A673 (cell line): ENCODE data around the gene VPS52. TPM values are rescaled to one million over a fixed set of nuclear protein-coding genes. Genes with fewer than 3 reads are reported as not detected.
"Not testable (repeated sequence)": the region's sequence is repeated elsewhere in the genome, so short reads cannot be mapped to it uniquely, and the experiment has no call there.

Experiments used
- BruUV-seq: library from RNA; stranded (reverse); fragments of 400-500 nt; replicated peaks from 2 replicates; lab custom pipeline; 2021; lab: Mats Ljungman, UMichigan
- CTCF ChIA-PET: fragments of 300-600 bp; sonication (Branson Sonifier 250); formaldehyde crosslinking; loops from one replicate; lab custom pipeline; 2022; ENCODE audit warnings: antibody characterized with exemption; lab: Charles Lee
- POLR2A ChIA-PET: fragments of 300-600 bp; sonication (Branson Sonifier 250); formaldehyde crosslinking; loops from one replicate; lab custom pipeline; 2022; ENCODE audit warnings: antibody characterized with exemption; ENCODE audit not compliant: low non-redundant PET; lab: Charles Lee
- DNase-seq: peaks from one replicate; pipeline ENCODE4 v3.0.0-alpha.2; 2015; ENCODE audit warnings: low spot score
- H3K27ac ChIP-seq: fragments of 200-600 bp; sonication (generic); 2 replicates; pipeline ENCODE4 v1.5.1; 2016; ENCODE audit warnings: mixed run types, low read depth, mild to moderate bottlenecking, mixed read lengths, antibody characterized with exemption, low read length; ENCODE audit not compliant: poor library complexity, severe bottlenecking
- H3K27me3 ChIP-seq: fragments of 200-600 bp; sonication (generic); replicated peaks from 2 replicates; pipeline ENCODE4 v1.6.1; 2017; ENCODE audit warnings: mixed run types, low read depth, mild to moderate bottlenecking, mixed read lengths, antibody characterized with exemption, low read length; ENCODE audit not compliant: insufficient read depth, poor library complexity
- H3K36me3 ChIP-seq: fragments of 200-600 bp; sonication (generic); 2 replicates; pipeline ENCODE4 v1.6.1; 2016; ENCODE audit warnings: mixed run types, mild to moderate bottlenecking, mixed read lengths, antibody characterized with exemption, low read length; ENCODE audit not compliant: insufficient read depth, poor library complexity, severe bottlenecking
- H3K4me1 ChIP-seq: fragments of 200-600 bp; sonication (generic); 2 replicates; pipeline ENCODE4 v1.6.1; 2017; ENCODE audit warnings: mixed run types, mild to moderate bottlenecking, mixed read lengths, antibody characterized with exemption, low read length; ENCODE audit not compliant: insufficient read depth, poor library complexity, severe bottlenecking
- H3K4me3 ChIP-seq: fragments of 200-600 bp; sonication (generic); 2 replicates; pipeline ENCODE4 v1.5.1; 2016; ENCODE audit warnings: low read depth, mixed run types, mild to moderate bottlenecking, mixed read lengths, low read length; ENCODE audit not compliant: poor library complexity, severe bottlenecking
- H3K9me3 ChIP-seq: fragments of 200-600 bp; sonication (generic); 2 replicates; pipeline ENCODE4 v1.6.1; 2016; ENCODE audit warnings: mixed run types, low read depth, mild to moderate bottlenecking, mixed read lengths, antibody characterized with exemption, low read length; ENCODE audit not compliant: poor library complexity, severe bottlenecking
- CTCF ChIP-seq: fragments of 300-800, 200-600 bp; sonication (generic); conservative IDR thresholded peaks from 2 replicates; pipeline ENCODE4 v1.5.1; 2017; ENCODE audit warnings: low read depth, mild to moderate bottlenecking, antibody characterized with exemption, low read length, moderate library complexity, mixed read lengths
- EZH2 ChIP-seq: fragments of 200-600 bp; sonication (generic); IDR thresholded peaks from 2 replicates; pipeline ENCODE4 v1.6.1; 2017; ENCODE audit warnings: borderline replicate concordance, low read depth, mild to moderate bottlenecking, mixed read lengths, antibody characterized with exemption, low read length; ENCODE audit not compliant: poor library complexity, severe bottlenecking
- intact Hi-C: fragments of 100-400 bp; cut with micrococcal nuclease; formaldehyde crosslinking; loops from one replicate; pipeline ENCODE4 v1.10.0; 2022; ENCODE audit not compliant: unreplicated experiment
- total RNA-seq: library from RNA; stranded (reverse); gene quantifications from 2 replicates; pipeline ENCODE4 v1.2.3, GENCODE V29; 2021

VPS52 gene
- total RNA-seq, 1 experiment from 2014 or later, result 58.2 TPM

- Histone ChIP-seq H3K4me1 (peaks cover 16% of the 10 kb centered on the region), H3K9me3 (no peaks in the 10 kb centered on the region), H3K27me3 (no peaks in the 10 kb centered on the region), H3K36me3 (peaks cover 43% of the 10 kb centered on the region), H3K27ac (no peak overlapping the region), H3K4me3 (no peak overlapping the region)
- intact Hi-C loops, result no loop called here
- DNase-seq, result no peak
- POLR2A ChIA-PET, result no interaction called here
- CTCF ChIA-PET, result no interaction called here
- no TSS peak for BruUV-seq
- TF ChIP-seq EZH2, result no peak
- TF ChIP-seq CTCF, result no peak
These were observed 15.6 kb upstream of the VPS52 start for GRCh38 chr6:33286946-33287914.

- H3K27me3 ChIP-seq, BruUV-seq, H3K9me3 ChIP-seq, H3K4me1 ChIP-seq, intact Hi-C loops, H3K4me3 ChIP-seq, POLR2A ChIA-PET, H3K27ac ChIP-seq, CTCF ChIA-PET, DNase-seq: not testable (repeated sequence)
- peaks cover 38% of the 10 kb centered on the region for H3K36me3 ChIP-seq
These were observed 13.5 kb upstream of the VPS52 start for GRCh38 chr6:33285214-33285613.

GRCh38 chr6:33280539-33280938 lies 8.9 kb upstream of the VPS52 start:
- CTCF ChIA-PET, result no interaction called here
- H3K27me3 ChIP-seq, result no peaks in the 10 kb centered on the region
- no peak overlapping the region for H3K4me3 ChIP-seq
- peaks cover 14% of the 10 kb centered on the region for H3K4me1 ChIP-seq
- no TSS peak for BruUV-seq
- peaks cover 44% of the 10 kb centered on the region for H3K36me3 ChIP-seq
- TF ChIP-seq EZH2 (no peak), CTCF (no peak)
- intact Hi-C loops, result no loop called here
- no peak for DNase-seq
- H3K9me3 ChIP-seq, result no peaks in the 10 kb centered on the region
- POLR2A ChIA-PET, result interaction anchor here (0.5 kb wide), 1 partner anchor 65 kb away, joined by 5 read pairs; no protein-coding TSS in a partner anchor
- H3K27ac ChIP-seq, result no peak overlapping the region
